GM19240 (cell line): Measurements from ENCODE around the gene NKX6-2.

Experiments
- DNase-seq: peaks from one replicate; pipeline ENCODE4 v3.0.0; 2011; ENCODE audit warnings: low spot score; ENCODE audit not compliant: insufficient read length

Gene NKX6-2

GRCh38 chr10:132738454-132739224 lies 47.3 kb downstream of the NKX6-2 start:
- no peak for DNase-seq

- DNase-seq, result no peak
Observed at GRCh38 chr10:132737390-132738048, 48.4 kb downstream of the NKX6-2 start.

GRCh38 chr10:132735923-132736391 lies 50.0 kb downstream of the NKX6-2 start:
- no peak for DNase-seq

- DNase-seq, result no peak
Observed at GRCh38 chr10:132735341-132735775, 50.6 kb downstream of the NKX6-2 start.

- no peak for DNase-seq
Observed at GRCh38 chr10:132733926-132734325, 52.0 kb downstream of the NKX6-2 start.
